ENCODE data around the gene YEATS4.

YEATS4 gene

GRCh38 chr12:69329669-69330428 is 29.7 kb upstream of the YEATS4 start:
- no peak for TF ChIP-seq CTCF (IDR thresholded peaks at IDR 0.05; ENCODE audit: low read depth, low read length)

GRCh38 chr12:69330475-69331473 is 28.8 kb upstream of the YEATS4 start:
- no peak for DNase-seq (ENCODE audit: extremely low read depth, low read depth)
- TF ChIP-seq CTCF (IDR thresholded peaks at IDR 0.05; ENCODE audit: low read depth, low read length), result no peak

More at GRCh38 chr12:69329669-69330428, 29.7 kb upstream of the YEATS4 start:
- no peak for DNase-seq (ENCODE audit: extremely low read depth, low read depth)

- DNase-seq (ENCODE audit: extremely low read depth, low read depth), result no peak
- TF ChIP-seq CTCF (IDR thresholded peaks at IDR 0.05; ENCODE audit: low read depth, low read length), result no peak
Observed at GRCh38 chr12:69331519-69331908, 28.0 kb upstream of the YEATS4 start.

- no peak for DNase-seq (ENCODE audit: extremely low read depth, low read depth)
- no peak for TF ChIP-seq CTCF (IDR thresholded peaks at IDR 0.05; ENCODE audit: low read depth, low read length)
Observed at GRCh38 chr12:69331909-69332684, 27.4 kb upstream of the YEATS4 start.

- TF ChIP-seq CTCF (IDR thresholded peaks at IDR 0.05; ENCODE audit: low read depth, low read length), result no peak
- no peak for DNase-seq (ENCODE audit: extremely low read depth, low read depth)
Observed at GRCh38 chr12:69332815-69333358, 26.7 kb upstream of the YEATS4 start.

- no peak for TF ChIP-seq CTCF (IDR thresholded peaks at IDR 0.05; ENCODE audit: low read depth, low read length)
- no peak for DNase-seq (ENCODE audit: extremely low read depth, low read depth)
Observed at GRCh38 chr12:69334158-69334557, 25.4 kb upstream of the YEATS4 start.

Data from AG09319 (cell line).